Stimulated activated CD8-positive, alpha-beta memory T cell treated with anti-CD3 and anti-CD28 coated beads, Interleukin-4, amount 100 ng/mL, for 1 hour (primary cell): Measurements from ENCODE around the gene MANSC4.
A peak's percentile ranks its signal among the peaks of the same experiment; 100 is the strongest.

Source experiments
- DNase-seq, 2 donors: peaks; one replicate each; pipeline ENCODE4 v3.0.0-alpha.2; 2020; ENCODE audit warnings: low read depth in 2 of 2, low spot score in 1 of 2

Gene MANSC4

DNA sequence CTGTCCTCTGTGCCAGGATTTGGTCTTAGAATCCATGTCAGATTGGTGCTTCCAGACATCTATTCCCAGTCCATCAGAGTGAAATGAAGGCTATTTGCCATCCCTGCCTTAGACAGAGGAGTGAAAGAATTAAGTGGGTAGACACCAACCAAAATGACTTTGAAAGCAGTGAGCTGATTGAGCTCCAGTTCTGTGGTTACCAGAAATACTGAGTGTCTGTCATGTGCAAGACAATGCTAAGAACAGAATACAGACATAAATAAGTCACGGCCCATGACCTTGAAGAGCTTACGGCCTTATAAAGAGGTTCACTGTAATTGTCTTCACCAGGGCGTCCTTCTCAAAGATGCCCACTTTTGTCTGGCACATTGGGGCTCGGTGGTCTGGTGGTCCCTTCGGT lies 21.6 kb upstream of the MANSC4 start:
- DNase-seq = no peak

GRCh38 chr12:27800819-27801218 lies 20.8 kb upstream of the MANSC4 start:
- no peak for DNase-seq

DNA sequence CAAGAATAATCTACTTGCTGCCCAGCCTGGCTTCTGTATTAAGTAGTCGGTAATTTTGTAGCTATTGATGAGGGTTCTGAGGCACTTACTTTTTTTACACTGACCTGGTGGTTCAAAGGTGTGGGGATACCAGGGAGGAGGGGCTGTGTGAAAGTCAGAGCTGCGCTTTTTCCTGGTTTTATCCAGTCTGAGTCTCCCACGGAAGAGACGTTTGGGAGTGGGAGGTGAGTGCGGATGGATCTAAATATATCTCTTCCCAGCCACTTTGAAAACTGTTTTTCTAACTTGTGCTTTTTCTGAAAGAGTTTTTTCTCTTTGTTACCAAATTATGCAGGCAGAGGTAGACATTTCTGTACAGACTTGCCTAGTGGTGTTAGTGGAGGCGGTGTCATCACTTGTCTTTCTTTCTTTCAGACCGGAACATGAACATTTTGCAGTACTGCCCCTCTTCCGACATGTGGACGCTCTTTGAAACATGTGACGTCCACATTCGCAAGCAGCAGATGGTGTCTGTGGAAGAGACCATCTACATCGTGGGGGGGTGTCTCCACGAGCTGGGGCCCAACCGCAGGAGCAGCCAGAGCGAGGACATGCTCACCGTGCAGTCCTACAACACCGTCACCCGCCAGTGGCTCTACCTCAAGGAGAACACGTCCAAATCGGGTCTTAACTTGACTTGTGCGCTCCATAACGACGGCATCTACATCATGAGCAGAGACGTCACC lies 17.4 kb upstream of the MANSC4 start:
- no peak for DNase-seq

DNA sequence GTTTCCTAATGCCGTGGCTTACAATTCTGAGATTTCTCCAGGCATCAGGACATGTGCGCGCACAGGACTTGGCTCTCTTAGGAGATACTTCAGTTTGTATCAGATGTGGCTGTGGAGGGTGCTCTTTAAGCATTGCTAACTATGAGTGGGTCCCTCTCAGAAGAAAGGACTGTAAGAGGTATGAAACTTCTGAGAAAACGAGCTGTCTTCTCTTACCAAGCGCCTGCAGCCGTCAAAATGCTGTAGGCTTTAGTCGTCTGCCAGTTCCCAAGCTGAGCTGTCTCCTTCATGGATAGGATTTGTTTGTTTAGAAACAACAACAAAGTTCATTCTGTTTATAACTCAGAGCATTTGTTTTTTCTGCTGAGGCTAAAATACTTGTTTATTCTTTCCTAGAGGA lies 16.1 kb upstream of the MANSC4 start:
- no peak for DNase-seq

GRCh38 chr12:27794818-27795584 lies 15.0 kb upstream of the MANSC4 start:
- DNase-seq = no peak

DNA sequence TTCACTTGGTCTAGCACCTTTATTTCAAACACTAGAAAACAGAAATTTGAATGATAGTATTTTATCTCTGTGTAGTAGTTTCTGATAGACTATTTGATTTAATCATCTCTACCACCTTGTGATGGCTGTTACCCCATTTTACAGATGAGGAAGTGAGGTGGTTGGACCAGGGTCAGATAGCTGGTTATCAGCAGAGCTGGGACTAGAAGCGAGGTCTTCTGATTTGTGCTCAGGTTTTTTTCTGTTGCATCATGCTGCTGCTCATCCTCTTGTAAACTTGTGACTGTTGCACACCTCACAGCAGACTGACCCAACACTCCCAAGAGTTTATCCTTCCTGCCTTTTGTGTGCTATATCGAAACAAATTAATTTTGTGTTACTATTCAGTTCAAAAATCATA lies 10.1 kb upstream of the MANSC4 start:
- DNase-seq = no peak

- DNase-seq = no peak
Observed at GRCh38 chr12:27787559-27787958, 7.5 kb upstream of the MANSC4 start.

GRCh38 chr12:27785882-27786570 lies 6.0 kb upstream of the MANSC4 start:
- DNase-seq = no peak

DNA sequence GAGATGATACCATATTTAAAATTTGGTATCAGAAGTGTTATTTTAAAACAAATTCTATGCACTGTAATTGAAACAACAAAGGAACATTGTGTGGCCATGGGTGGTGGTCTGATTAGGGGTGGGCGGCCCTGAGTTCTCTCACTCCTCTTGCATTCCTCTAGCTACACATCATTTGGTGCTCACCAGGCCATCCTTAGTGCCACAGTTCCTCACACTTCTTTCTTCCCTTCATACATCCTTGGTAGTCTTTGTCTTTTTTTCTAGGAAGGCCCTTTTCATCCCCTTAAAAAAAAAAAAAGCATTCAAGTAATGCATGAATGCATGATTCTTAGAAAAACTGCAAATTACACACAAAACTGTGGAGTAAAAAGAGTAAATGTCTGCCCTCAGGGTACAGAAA lies 2.4 kb upstream of the MANSC4 start:
- no peak for DNase-seq

GRCh38 chr12:27781680-27782079 lies 1.6 kb upstream of the MANSC4 start:
- no peak for DNase-seq

DNA sequence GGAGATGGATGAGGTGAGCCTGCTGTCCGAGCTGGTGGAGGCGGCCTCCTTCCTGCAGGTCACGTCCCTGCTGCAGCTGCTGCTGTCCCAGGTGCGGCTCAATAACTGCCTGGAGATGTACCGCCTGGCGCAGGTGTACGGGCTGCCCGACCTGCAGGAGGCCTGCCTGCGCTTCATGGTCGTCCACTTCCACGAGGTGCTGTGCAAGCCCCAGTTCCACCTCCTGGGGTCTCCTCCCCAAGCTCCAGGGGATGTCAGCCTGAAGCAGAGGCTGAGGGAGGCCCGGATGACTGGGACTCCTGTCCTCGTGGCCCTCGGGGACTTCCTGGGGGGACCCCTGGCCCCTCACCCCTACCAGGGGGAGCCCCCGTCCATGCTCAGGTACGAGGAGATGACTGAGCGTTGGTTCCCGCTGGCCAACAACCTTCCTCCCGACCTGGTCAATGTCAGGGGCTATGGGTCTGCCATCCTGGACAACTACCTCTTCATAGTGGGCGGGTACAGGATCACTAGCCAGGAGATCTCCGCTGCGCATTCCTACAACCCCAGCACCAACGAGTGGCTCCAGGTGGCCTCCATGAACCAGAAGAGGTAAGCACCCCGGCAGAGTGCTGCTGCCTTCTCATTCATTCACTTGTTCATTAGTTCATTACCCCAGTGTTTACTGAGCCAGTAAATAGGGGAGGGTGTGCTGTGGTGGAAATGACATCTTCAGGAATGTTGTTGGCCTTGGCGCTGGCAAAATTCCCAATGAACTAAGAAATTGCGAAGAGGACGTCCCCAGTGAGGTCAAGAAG lies 774 bp upstream of the MANSC4 start:
- DNase-seq = peak in 1 of 2 donors; percentile 4

DNA sequence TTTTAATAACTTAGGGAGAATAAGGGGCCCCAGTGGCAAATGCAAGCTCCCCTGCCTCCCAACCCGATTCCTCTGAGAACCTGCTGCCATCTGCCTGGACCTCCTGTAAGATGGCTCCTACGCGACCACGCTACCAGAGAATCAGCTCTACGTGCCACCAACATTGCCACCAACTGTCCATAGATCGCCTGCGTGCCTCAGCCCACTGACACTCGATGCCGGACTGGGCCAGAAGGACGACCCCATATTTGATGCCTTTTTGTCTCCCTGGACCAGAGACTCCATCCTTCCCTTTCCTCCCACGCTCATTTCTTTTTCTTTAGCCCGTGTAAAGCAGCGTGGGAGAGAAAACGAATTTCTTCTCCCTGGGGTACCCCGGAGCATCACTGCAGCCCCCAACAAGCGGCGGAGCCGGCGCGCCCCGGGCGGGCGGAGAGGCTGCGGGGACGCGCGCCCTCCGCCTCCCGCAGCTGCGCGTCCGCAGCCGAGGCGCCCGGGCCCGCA lies 568 bp downstream of the MANSC4 start:
- no peak for DNase-seq

DNA sequence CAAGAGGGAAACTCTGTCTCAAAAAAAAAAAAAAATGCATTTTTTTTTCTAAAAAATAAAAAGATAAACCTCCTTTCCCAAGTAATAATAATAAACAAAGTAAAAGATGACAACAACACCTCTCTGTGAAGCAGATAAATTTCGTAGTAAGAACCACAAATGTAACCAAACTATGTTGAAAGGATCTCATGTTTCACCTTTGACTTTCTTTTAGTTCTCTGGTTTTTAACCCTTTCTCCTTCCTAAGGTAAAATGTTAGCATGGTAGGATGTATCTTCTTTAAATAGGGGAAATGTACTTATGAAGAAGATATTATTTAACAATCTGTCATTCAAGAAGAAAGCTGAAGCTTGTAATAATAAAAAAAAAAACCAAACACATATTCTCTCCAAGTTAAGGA lies 1.8 kb downstream of the MANSC4 start:
- DNase-seq = no peak

GRCh38 chr12:27777141-27777540 lies 2.9 kb downstream of the MANSC4 start:
- no peak for DNase-seq

- no peak for DNase-seq
Observed at GRCh38 chr12:27772328-27773049, 7.5 kb downstream of the MANSC4 start.

- DNase-seq = no peak
Observed at GRCh38 chr12:27771481-27772327, 8.3 kb downstream of the MANSC4 start.

- no peak for DNase-seq
Observed at GRCh38 chr12:27769142-27769673, 10.8 kb downstream of the MANSC4 start.

DNA sequence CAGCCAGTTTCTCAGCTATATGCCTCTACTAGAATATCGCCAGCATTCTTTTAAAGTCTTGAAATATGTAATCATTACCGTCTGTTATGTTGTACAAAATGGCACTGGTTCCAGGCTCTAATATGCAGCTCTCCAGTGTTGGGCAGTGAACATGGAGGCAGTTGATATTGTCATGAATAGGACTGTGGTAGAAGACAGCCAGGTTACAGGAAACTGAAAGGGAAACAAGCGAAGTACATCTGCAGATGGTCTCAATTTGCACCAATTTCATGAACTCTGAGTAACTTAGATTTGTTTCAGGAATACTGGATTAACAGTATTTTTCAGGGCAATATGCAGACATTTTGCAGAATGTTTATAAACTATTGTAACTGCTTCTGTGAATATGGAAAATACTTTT lies 13.4 kb downstream of the MANSC4 start:
- no peak for DNase-seq

DNA sequence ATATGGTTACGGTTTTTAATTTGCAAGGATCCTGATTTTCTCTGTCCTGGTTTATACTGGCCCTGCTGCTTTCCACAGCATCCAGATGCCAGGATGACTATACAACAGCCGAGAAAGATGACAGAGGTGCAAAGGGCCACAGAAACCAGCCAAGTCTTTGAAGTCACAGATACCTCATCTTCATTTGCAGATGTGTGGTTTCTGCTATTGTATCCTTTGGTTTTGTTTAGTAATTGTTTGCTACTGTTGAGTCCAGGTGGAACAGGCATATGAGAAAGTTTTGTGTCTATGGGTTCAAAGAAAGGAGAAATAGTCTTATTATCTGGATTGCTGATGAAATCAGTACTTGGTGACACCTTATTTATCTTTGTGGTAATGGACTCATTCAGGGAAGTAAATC lies 17.3 kb downstream of the MANSC4 start:
- no peak for DNase-seq
